A549 (cell line): Measurements from ENCODE around the gene CHMP4A.

Source experiments
- CHD4 ChIP-seq: fragments of 200-600 bp; sonication (generic); IDR thresholded peaks from 2 replicates; pipeline ENCODE4 v1.6.1; 2016; ENCODE audit warnings: antibody characterized with exemption, mild to moderate bottlenecking, borderline replicate concordance
- CTCF ChIP-seq: fragments of >200 bp; sonication (Bioruptor Twin); formaldehyde crosslinking; IDR thresholded peaks from 3 replicates; pipeline ENCODE4 v1.5.1; 2016
- HDAC2 ChIP-seq: fragments of 200-600 bp; sonication (generic); IDR thresholded peaks from 2 replicates; pipeline ENCODE4 v1.6.1; 2016
- HOXB13 ChIP-seq: fragments of 250-450 bp; sonication (Bioruptor Pico); IDR thresholded peaks from 2 replicates; pipeline ENCODE4 v1.5.0; 2020; ENCODE audit warnings: low read depth, mild to moderate bottlenecking, moderate library complexity
- MYC ChIP-seq: IDR thresholded peaks from 2 replicates; pipeline ENCODE4 v1.6.1; 2012; ENCODE audit warnings: mild to moderate bottlenecking, inconsistent platforms, low read length, improper control_type of control experiment, borderline replicate concordance
- NFE2L2 ChIP-seq: fragments of 150-350 bp; conservative IDR thresholded peaks from 2 replicates; pipeline ENCODE4 v1.6.1; 2014; ENCODE audit warnings: low read length
- POLR2A ChIP-seq: IDR thresholded peaks from 2 replicates; pipeline ENCODE4 v1.6.1; 2012; ENCODE audit warnings: mild to moderate bottlenecking, low read length
- RAD21 ChIP-seq, 2 experiments: fragments of >200 bp in 1 of 2; sonication (Bioruptor Twin) in 1 of 2; formaldehyde crosslinking in 1 of 2; IDR thresholded peaks in 1 of 2; conservative IDR thresholded peaks in 1 of 2; 2 replicates in 1 of 2; 3 replicates in 1 of 2; pipeline ENCODE4 v1.6.1; 2012 to 2018; ENCODE audit warnings: inconsistent platforms in 1 of 2
- REST ChIP-seq: fragments of 200-600 bp; sonication (generic); IDR thresholded peaks from 2 replicates; pipeline ENCODE4 v1.6.1; 2016; ENCODE audit warnings: antibody characterized with exemption, mild to moderate bottlenecking, moderate library complexity
- RFX5 ChIP-seq: fragments of 450-650 bp; IDR thresholded peaks from 2 replicates; pipeline ENCODE4 v1.7.1; 2014; ENCODE audit warnings: antibody characterized with exemption, mild to moderate bottlenecking, moderate library complexity
- RNF2 ChIP-seq: fragments of 200-600 bp; sonication (generic); IDR thresholded peaks from 2 replicates; pipeline ENCODE4 v1.6.1; 2016; ENCODE audit warnings: low read depth, mild to moderate bottlenecking, antibody characterized with exemption, moderate library complexity, borderline replicate concordance
- USF2 ChIP-seq: fragments of 450-650 bp; IDR thresholded peaks from 2 replicates; pipeline ENCODE4 v1.6.1; 2014; ENCODE audit warnings: antibody characterized with exemption
- ZNF302 ChIP-seq: fragments of 250-450 bp; sonication (Bioruptor Pico); IDR thresholded peaks from 2 replicates; pipeline ENCODE4 v1.9.0; 2021; ENCODE audit warnings: inconsistent platforms, mild to moderate bottlenecking, moderate library complexity

- TF ChIP-seq HDAC2: no peak
- TF ChIP-seq CTCF: no peak
- TF ChIP-seq NFE2L2: no peak
- TF ChIP-seq POLR2A: no peak
- TF ChIP-seq REST: no peak
- TF ChIP-seq RFX5: no peak
- no peak for TF ChIP-seq ZNF302 (CRISPR knock-in tag)
- no peak for TF ChIP-seq RNF2
- no peak for TF ChIP-seq HOXB13 (CRISPR knock-in tag)
- TF ChIP-seq CHD4: no peak
- TF ChIP-seq MYC: no peak
- TF ChIP-seq USF2: no peak
- TF ChIP-seq RAD21 (conservative IDR thresholded peaks at IDR 0.05 in 1 of 2, IDR thresholded peaks at IDR 0.05 in 1 of 2): no peak
Observed at GRCh38 chr14:24255438-24255837, 42.1 kb upstream of the CHMP4A start.
